Islet precursor cell (in vitro differentiated cells): ENCODE data around the gene ZNF267.
"Not testable (repeated sequence)": the region's sequence is repeated elsewhere in the genome, so short reads cannot be mapped to it uniquely, and the experiment has no call there.

Experiments
- DNase-seq: peaks from one replicate; pipeline ENCODE4 v3.0.0-alpha.2; 2018

Gene ZNF267

GRCh38 chr16:31873556-31874365 is at the start of gene ZNF267:
ZNF267 (plus strand) TSS chr16:31873807; CDS start chr16:31873967, 160 bp downstream.
- DNase-seq = peak; percentile 96

DNA sequence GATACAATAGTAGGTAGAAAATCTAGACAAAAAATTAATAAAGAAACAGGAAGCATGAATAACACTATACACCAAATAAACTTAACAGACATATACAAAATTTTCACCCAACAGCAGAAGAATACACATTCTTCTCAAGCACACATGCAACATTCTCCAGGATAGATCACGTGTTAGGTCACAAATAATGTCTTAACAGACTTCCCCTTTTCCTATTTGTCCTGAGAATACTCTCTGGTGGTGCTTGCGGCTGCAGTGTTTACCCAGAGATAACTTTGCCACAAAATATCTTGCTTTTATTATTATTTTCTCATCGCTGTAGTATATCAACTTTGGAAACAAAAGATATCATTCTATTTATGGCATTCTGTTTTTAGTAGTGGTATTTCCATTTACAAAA is 40.6 kb upstream of the ZNF267 start:
- no peak for DNase-seq

DNA sequence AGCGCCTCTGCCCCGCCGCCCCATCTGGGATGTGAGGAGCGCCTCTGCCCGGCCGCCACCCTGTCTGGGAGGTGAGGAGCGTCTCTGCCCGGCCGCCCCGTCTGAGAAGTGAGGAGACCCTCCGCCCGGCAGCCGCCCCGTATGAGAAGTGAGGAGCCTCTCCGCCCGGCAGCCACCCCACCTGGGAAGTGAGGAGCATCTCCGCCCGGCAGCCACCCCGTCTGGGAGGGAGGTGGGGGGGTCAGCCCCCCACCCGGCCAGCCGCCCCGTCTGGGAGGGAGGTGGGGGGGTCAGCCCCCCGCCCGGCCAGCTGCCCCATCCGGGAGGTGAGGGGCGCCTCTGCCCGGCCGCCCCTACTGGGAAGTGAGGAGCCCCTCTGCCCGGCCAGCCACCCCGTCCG is 37.2 kb upstream of the ZNF267 start:
- DNase-seq = not testable (repeated sequence)

- DNase-seq = no peak
Measured at GRCh38 chr16:31842864-31843263, 30.7 kb upstream of the ZNF267 start.

- not testable (repeated sequence) for DNase-seq
Measured at GRCh38 chr16:31848572-31848971, 25.0 kb upstream of the ZNF267 start.

- DNase-seq = no peak
Measured at GRCh38 chr16:31853291-31853690, 20.3 kb upstream of the ZNF267 start.

GRCh38 chr16:31860508-31860907 is 13.1 kb upstream of the ZNF267 start:
- DNase-seq = no peak

GRCh38 chr16:31861455-31861854 is 12.2 kb upstream of the ZNF267 start:
- no peak for DNase-seq

GRCh38 chr16:31862761-31863160 is 10.8 kb upstream of the ZNF267 start:
- DNase-seq = no peak

DNA sequence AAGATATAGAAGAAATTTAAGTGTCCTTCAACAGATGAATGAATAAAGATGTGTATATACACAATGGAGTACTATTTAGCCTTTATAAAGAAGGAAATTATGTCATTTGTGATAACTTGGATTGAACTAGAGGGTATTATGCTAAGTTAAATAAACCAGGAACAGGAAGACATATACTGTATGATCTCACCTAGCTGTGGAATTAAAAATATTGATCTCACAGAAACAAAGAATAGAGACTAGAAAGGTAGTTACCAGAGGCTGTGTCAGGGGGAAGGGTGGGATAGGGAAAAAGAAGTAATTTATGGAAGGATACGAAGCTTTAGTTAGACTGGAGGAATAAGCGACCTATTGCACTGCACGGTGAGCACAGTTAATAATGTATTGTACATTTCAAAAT is 5.4 kb upstream of the ZNF267 start:
- no peak for DNase-seq

GRCh38 chr16:31868691-31869167 is 4.9 kb upstream of the ZNF267 start:
- DNase-seq = peak; percentile 83

DNA sequence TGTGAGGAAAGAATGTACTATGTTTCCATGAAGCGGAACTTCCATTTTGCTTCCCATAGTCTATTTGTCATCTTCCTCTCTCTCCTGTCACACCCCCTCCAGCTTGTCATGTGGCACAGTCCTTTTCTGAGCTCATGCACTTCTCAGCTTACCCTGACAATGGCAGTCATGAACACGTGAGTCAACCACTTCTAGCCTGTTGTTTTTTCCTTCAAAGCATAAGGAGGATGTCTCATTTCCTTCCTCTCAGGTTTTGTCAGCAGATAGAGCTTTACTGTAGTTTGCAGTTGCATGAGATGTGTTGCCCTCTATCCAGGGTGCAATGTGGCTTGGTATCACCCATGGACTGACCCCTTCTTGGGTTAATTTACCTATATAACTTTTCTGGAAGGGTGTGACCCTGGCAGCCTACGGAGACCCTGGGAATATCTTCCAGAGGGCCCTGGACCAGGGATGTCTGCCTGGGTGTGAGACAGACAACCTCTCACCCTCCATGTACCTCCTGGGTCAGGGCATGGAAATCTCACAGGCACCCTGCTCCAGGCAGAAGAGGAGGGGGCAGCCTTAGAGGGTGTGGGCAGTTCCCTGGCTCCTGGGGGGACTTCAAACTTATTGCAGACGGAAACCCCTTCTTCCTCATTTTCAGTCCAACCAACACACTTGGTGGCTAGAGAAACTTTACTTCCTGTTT is 4.0 kb upstream of the ZNF267 start:
- no peak for DNase-seq

GRCh38 chr16:31870809-31871208 is 2.8 kb upstream of the ZNF267 start:
- no peak for DNase-seq

GRCh38 chr16:31871510-31871909 is 2.1 kb upstream of the ZNF267 start:
- no peak for DNase-seq

DNA sequence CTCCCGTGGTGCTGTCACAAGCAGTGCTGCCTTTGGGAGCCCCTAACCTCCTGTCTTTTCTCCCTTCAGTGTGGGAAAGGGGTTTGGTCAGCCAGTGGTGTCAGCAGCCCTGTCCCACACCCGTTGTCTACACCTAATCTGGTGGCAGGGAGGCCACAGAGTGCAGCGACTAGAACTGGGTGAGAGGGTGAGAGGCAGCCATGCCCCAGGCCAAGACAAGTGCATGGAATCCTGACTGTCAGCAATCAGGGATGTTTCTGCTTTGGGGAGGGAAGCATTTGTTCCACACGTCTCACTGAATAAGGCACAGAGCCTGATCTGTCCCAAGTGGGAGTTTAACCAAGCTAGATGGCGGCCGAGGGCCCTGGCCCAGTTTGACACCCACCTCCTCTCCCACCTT is 1.4 kb upstream of the ZNF267 start:
- no peak for DNase-seq

DNA sequence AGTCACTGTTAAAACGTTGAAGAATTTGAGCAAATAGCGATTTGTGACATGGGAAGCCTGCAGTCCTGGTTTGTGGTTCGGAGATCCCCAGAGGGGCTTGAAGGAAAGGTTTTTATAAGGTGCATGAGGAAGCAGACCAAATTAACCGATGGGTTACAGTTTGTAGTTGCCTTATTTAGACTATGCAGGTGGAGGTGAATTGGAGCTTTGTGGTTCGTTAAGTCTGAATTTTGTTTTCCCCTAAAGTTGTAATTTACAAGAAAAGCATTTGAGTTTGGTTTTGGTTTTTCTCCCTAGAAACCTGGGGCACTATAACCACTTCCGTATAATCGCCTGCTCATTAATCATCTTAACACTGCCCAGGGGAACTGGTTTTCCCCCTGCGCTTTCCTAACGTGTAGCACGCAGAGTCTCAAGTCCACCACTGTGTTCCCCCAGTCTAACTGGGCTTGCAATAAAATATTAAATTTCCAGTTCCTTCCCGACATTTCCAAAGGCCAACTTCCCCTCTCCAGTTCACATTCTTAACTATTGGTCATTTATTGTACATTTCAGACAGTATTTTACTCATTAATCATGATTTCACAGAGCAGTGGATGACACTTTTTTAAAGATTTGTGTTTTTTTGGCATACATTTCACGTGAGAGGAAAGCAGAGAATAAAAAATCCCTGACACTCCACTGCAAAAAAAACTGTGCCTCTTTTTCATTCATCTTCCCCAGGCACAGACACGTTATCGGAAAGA is 932 bp downstream of the ZNF267 start:
- DNase-seq = no peak

DNA sequence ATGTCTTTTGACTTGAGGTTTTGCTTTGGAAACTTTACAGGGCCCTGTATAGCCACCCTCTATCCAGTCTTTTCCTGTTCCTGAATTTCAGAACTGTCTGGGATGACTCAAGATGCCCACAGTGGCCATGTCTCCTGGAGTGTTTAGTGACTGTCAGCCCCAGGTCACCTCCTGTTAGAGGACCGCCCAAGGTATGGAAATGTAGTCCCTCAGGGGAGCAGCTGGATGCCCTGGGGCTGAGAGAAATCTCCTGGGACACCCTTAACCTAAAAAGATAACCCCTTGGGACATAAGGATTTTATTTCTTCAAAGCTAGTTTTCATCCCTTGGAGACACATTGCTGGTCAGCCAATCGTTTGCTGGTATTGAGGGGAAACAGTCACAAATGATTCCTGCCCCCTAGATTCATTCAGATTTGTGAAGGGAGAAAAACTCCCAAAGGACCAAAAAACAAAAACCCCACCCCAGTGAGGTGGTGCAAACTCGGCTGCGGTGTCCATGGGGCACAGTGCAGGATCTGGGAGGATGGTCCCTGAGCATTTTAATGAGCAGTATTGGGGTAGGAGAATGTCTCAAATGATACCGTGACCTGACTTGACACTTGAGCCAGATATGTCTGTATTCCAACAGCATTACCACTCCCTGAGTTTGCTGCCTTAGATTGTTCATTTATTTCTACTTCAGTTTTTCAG is 1.7 kb downstream of the ZNF267 start:
- DNase-seq = no peak

DNA sequence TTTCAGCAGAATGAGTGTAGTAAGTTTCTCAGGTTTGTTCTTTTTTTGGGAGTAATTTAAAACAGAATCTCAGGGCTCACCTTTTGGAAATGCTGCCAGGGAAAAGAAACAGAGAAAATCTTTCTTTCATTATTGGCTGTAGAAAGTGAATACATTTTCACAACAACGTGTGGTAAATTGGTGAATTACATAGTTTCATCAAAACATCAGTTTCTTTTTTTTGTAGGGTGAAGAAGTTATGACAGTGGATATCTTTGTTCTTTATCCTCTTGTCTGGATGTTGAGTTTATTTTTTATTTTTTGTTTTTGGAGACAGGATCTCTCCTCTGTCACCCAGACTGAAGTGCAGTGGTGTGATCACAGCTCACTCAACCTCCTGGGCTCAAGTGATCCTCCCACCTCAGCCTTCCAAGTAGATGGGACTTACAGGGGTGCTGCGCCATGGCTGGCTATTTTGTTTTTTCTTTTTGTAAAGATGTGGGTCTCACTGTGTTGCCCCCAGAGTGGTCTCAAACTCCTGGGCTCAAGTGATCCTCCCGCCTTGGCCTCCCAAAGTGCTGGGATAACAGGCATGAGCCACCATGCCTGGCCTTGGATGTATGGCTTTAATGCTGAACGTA is 2.4 kb downstream of the ZNF267 start:
- DNase-seq = no peak

DNA sequence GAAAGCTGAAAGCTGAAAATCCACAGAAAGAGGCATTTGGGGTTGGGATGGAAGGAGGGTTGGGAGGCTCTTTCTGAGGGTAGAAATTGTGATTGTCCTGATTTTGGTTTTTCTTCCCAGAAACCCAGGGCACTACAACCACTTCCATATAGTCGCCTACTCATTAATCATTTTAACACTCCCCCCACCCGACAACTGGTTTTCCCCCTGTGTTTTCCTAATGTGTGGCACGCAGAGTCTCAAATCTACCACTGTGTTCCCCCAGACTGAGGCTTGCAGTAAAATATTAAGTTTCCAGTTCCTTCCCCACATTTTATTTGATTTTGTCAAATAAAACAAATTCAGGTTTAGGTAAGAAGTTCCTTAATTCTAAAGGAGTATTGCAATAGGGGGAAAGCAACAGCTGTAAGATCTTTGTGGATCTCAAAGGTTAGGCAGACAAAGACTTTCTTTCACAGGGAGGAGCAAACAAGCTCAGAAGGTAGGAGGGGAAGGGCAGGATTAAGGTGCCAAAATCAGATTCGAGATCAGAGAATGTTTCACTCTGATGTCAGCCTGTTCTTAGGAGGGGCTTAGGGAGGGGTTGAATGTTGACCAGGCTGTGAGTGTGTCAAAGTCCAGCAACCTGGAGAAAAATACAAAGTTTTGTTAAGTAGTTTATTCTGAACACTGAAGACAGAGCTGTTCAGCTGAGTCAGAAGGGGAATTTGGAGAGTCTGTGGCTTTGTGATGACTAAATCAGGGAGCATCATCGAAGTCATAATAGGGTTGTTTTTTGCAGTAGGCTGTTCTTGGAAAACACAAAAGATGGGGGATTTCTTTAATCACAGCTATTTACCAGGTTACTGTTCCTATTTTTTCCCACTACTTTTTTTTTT is 3.6 kb downstream of the ZNF267 start:
- no peak for DNase-seq

DNA sequence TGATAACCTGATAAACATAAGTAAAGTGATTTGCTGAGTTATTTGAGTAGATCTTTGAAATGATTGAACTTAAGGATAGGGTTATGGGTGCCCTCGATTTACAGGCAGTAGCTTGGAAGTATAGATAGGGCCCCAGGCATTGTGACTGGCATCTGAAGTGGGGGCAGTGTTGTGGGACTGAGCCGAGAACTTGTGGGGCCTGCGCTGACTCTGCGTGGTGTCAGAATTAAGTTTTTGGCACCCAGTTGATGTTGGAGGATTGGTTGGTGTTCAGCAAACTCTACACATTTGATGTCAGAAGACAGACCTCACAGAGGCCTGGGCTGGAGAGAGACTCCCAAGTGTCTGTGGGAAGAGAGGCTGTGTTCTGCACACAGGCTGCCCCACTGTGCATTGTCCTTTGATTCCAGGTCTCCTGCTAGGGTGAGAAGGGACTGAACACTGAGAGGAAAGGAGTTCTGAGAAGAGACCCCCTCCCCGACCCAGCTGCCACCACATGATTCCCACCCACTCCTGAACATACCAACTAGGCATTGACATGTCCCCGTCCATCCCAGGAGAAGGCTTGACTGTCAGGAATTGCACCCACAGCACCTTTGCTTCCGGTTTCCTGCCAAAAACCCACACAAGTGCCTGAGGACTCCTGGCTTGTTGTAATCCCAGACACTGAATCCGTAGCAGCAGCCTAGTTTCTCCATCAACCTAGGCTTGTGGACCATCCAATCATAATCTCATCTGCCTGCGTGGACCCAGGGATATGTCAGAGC is 4.5 kb downstream of the ZNF267 start:
- no peak for DNase-seq

DNA sequence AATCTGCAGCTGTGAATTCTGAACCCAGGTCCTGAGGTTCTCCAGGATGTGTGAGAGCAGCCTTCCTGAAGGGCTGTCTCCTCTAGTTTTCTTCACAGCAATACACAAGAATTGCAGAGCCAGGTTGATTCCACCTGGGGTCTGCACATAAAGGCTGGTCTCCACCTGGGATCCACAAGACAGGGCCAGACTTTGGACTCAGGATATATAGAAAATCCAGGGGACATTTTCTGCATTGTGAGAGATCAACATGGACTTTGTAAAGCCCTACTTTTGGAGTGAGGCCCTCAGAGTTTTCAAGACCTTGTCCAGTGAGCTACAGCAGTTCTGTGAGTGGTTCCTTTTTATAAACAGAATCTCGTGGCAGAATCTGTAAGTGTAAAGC is 6.3 kb downstream of the ZNF267 start:
- DNase-seq = no peak
